ENCODE results near the gene TMPRSS13.

GRCh38 chr11:117902001-117902845, 27.0 kb downstream of the TMPRSS13 start:
- TF ChIP-seq ZNF311 (tag by site-specific recombination; IDR thresholded peaks at IDR 0.05; ENCODE audit: borderline replicate concordance) (no peak), YY1 (tag by site-specific recombination; IDR thresholded peaks at IDR 0.05) (no peak)

Measured in HEK293 (cell line).